WTC11 (cell line): Measurements from ENCODE around the gene VTI1B.

Experiments
- ESRRA ChIP-seq: sonication (generic); formaldehyde crosslinking; IDR thresholded peaks from 2 replicates; pipeline ENCODE4 v1.8.1; 2022; ENCODE audit warnings: mild to moderate bottlenecking, missing genetic modification reagents, borderline replicate concordance
- RELA ChIP-seq: sonication (generic); formaldehyde crosslinking; IDR thresholded peaks from 2 replicates; pipeline ENCODE4 v1.8.1; 2022; ENCODE audit warnings: missing genetic modification reagents, mild to moderate bottlenecking, borderline replicate concordance
- RORB ChIP-seq: fragments of 250-450 bp; sonication (Bioruptor Pico); IDR thresholded peaks from 2 replicates; pipeline ENCODE4 v1.9.0; 2021; ENCODE audit warnings: mild to moderate bottlenecking
- TF ChIP-seq, protein P1 (sequence below): sonication (generic); formaldehyde crosslinking; IDR thresholded peaks from 2 replicates; pipeline ENCODE4 v1.8.0; 2023; ENCODE audit warnings: missing genetic modification reagents
- TF ChIP-seq, protein P2 (sequence below): fragments of 200-600 bp; IDR thresholded peaks from 2 replicates; pipeline ENCODE4 v1.8.0; 2022; ENCODE audit warnings: antibody characterized with exemption

DNA sequence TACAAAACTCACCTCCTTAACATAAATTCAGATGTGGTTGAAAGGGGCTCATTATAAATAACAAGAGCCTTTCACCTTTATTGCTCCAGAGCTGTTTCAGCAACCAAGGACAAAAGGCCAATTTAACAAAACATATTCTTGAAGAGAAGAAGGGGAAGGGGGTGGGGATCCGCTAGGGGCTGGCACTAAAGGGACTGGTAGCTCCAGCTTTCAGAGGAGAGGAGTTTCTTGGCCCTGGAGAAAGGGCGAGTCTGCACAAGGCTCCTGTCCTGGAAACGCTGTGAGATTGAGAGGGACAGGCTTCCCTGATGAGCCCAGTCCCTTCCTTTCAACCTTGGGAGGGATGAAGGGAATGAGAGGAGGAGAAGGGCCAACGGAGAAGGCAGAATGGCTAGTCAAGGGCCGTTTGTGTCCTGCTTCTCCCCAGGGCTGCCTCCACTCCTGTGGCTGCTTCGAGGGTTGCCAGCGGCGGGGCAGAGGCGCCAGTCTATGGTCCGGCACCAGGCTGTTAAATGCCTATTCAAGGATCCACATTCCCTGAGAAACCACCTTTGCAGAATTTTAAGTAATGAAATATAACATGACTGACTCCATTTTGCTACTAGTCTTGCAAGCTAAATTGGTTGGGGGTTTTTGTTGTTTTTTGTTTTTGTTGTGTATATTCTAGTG, 64.7 kb downstream of the VTI1B start:
- TF ChIP-seq, protein P1, sequence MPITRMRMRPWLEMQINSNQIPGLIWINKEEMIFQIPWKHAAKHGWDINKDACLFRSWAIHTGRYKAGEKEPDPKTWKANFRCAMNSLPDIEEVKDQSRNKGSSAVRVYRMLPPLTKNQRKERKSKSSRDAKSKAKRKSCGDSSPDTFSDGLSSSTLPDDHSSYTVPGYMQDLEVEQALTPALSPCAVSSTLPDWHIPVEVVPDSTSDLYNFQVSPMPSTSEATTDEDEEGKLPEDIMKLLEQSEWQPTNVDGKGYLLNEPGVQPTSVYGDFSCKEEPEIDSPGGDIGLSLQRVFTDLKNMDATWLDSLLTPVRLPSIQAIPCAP (CRISPR knock-in tag) = no peak
- no peak for TF ChIP-seq RORB (CRISPR knock-in tag)
- TF ChIP-seq ESRRA (CRISPR knock-in tag) = no peak
- TF ChIP-seq, protein P2, sequence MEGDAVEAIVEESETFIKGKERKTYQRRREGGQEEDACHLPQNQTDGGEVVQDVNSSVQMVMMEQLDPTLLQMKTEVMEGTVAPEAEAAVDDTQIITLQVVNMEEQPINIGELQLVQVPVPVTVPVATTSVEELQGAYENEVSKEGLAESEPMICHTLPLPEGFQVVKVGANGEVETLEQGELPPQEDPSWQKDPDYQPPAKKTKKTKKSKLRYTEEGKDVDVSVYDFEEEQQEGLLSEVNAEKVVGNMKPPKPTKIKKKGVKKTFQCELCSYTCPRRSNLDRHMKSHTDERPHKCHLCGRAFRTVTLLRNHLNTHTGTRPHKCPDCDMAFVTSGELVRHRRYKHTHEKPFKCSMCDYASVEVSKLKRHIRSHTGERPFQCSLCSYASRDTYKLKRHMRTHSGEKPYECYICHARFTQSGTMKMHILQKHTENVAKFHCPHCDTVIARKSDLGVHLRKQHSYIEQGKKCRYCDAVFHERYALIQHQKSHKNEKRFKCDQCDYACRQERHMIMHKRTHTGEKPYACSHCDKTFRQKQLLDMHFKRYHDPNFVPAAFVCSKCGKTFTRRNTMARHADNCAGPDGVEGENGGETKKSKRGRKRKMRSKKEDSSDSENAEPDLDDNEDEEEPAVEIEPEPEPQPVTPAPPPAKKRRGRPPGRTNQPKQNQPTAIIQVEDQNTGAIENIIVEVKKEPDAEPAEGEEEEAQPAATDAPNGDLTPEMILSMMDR = no peak
- TF ChIP-seq RELA (CRISPR knock-in tag) = no peak
